HG03280 (cell line): ENCODE results near the gene VDAC1.
"Not testable (repeated sequence)": the region's sequence is repeated elsewhere in the genome, so short reads cannot be mapped to it uniquely, and the experiment has no call there.

Source experiments
- ATAC-seq: cut with Tn5 transposase; IDR thresholded peaks from one replicate; pipeline ENCODE4 v1.9.1; 2021; ENCODE audit warnings: mild to moderate bottlenecking, moderate library complexity; ENCODE audit not compliant: unreplicated experiment

The VDAC1 gene

DNA sequence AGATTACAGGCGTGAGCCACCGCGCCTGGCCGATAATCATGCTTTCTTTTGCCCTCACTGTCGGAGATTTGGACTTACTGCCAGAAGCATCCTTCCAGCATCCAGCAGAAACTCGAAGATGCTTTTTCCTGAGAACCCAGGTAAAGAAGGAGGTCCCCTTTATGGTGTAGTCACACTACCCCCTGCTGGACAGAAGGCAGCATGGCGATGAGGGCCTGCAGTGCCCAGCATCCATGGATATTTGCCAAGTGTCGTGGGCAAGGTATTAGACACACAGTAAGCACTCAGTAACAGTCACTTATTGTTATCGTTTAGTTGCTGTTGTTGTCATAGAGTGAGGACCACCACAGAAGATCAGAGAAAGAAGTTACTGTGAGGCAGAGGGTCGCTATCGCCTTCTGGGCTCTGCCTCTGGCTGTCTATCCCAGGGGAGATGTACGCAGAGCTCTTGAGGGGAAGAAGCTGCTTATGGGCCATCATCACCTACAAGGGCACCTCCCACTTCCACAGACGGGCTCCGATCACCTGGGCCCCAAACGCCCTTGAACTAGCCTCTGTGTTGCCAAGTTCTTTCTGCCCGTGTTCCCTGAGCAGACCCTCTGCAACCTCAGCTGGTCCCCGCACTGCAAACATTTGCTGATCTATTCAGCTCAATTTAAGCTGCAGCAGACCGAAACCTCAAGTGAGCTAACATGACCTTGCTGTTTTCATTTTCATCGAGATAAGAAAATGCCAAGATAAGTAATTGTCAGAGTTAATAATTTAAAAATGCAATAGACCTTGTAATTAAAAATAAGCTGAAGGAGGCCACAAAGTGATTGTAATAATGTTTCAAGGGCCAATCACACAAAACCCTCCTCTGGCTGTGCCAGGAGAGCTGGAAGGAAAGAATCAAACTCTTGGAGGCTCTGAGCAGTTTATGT lies 60.3 kb downstream of the VDAC1 start:
- no peak for ATAC-seq

DNA sequence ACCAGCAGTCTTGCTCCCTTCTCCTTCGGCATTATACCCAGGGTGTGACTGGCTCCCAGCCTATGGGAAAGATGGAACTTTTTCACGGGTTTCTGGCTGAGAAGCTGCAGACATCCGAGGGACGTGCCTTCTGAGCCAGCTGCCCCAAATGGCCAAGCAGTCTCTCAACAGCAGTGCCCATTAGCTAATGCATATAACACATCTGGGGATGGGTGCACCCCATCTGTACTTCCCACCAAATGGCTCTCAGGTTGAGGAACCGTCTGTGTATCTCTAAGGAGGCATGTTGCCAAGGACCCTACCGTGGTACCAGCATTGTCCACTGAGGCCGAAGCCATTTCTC lies 61.3 kb downstream of the VDAC1 start:
- ATAC-seq, result no peak

DNA sequence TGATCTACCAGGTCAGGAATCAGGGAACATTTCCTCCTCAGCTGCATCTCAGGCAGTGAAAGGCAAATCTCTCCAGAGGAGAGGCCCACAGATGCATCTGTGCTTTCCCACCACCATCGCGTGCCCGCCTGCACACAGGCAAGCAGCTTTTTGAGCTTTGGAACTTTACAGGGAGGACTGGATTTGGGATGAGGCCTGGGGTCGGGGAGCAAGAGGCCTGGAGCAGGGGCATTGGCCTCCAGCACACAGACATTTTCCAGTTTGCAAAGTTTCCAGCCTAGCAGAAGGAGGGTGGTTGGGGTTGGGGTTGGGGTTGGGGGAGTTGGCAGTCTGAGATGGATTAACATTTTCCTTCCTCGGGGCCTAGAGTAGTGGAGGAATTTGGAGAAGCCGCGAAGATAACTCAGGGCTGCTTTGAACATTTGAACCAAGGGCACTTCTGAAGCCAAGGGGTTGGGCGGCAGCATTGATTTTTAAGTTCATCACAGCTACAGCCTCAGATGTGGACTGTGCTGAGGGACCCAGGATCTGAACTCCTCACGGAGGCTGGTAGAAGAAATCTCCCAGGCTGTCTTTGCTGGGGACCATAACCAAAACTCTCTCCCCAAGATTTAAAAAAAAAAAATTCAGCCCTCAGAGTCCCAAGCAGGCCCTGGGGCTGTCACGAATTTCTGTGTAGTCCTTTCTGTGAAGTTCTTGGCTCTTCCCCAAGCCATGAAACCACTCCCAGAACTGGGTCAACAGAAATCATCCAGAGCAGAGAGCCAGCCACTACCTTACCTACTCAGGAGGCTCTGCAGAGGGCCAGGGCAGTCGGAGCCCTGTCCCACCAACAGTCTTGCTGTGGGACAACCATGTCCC lies 61.9 kb downstream of the VDAC1 start:
- ATAC-seq, result no peak

DNA sequence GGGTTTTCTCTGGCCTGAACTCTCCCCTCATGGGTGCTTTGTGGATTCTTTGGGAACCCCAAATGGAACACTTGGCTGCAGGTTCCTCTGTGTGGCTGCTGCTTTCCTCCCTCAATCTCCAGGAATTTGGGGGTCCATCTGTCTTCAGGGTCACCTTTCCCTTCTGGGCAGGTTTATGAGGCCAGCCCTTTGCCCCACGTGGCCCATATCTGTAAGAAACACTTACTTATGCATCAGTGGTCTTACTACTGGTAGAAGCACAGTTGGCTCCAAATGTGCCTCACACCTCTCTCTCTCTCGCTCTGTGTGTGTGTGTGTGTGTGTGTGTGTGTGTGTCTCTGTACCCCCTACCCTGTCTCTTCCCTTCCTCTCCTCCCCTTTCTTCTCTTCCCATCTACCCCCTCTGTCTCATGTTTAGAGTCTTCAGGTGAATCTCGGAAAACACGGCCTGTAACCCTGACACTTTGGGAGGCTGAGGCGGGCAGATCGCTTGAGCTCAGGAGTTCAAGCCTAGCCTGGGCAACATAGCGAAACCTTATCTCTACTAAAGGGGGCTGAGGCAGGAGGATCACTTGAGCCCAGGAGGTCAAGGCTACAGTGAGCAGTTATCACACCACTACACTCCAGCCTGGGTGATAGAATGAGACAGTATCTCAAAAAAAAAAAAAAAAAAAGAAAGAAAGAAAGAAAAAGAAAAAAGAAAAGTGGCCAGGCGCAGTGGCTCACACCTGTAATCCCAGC lies 63.1 kb downstream of the VDAC1 start:
- no peak for ATAC-seq

DNA sequence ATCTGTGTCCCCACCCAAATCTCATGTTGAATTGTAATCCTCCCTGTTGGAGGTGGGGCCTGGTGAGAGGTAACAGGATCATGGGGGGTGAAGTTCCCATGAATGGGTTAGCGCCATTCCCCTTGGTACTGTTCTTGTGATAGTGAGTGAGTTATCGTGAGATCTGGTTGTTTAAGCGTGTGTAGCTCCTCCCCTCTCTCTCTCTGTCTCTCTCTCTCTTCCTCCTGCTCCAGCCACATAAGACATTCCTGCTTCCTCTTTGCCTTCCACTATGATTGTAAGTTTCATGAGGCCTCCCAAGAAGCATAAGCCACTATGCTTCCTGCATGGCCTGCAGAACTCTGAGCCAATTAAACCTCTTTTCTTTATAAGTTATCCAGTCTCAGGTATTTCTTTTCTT lies 65.1 kb downstream of the VDAC1 start:
- no peak for ATAC-seq

DNA sequence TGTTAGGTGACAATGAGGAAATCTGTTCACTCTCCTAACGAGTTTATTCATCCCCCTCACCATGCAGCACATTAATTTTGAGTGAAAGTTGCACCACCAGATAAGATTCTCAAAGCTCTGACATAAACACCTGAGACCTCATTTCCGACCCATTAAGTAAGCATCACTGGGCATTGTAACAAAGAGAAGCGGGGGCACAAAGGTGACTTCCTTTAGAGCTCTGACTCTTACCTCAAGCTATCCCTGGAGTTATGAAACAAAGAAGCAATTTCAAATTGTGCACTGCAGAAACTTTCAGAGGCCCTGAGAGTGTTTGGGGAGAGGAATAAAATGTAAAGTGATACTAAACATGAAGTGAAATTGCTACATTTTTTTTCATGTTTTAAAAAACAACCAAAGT lies 65.8 kb downstream of the VDAC1 start:
- ATAC-seq, result no peak

DNA sequence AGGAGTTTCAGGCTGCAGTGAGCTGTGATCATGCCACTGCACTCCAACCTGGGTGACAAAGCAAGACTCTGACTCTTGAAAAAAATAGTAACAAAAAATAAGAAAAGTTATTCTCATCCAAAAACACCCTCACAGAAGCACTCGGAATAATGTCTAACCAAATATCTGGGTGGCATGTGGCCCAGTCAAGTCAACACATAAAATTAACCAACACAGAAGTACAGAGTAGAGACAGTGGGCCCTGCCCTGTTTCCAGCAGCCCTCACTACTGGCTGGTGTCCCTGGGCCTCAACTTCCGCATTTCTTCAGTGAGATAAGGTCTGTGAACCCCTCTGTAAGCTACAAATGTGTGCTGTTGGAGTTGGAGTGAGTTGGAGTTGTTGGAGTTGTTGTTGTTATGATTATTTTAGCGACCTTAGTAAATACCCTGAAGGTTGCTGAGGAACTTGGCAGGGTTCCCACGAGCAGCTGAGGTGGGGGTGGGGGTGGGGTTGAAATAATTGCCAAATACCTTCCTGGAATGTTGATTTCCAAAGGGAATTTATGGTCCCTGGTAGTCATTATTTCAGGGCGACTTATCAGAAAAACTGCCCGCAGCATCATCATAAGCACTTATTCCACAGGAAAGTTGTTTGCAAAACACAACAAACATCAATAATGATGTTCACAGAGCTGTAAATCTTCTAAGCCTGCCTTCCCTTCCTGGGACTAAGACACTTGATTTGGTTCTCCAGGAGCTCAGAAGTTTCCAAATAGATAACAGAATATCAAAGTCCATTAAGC lies 66.5 kb downstream of the VDAC1 start:
- ATAC-seq, result no peak

DNA sequence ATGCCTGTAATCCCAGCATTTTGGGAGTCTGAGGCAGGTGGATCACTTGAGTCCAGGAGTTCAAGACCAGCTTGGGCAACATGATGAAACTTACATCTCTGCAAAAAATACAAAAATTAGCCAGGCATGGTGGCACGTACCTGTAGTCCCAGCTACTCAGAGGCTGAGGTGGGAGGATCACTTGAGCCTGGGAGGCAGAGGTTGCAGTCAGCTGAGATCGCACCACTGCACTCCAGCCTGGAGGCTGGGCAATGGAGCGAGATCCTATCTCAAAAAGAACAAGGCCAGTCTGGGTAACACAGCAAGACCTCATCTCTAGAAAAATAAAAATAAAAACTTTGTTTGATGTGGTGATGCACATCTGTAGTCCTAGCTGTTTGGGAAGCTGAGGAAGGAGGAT lies 67.1 kb downstream of the VDAC1 start:
- ATAC-seq, result not testable (repeated sequence)

DNA sequence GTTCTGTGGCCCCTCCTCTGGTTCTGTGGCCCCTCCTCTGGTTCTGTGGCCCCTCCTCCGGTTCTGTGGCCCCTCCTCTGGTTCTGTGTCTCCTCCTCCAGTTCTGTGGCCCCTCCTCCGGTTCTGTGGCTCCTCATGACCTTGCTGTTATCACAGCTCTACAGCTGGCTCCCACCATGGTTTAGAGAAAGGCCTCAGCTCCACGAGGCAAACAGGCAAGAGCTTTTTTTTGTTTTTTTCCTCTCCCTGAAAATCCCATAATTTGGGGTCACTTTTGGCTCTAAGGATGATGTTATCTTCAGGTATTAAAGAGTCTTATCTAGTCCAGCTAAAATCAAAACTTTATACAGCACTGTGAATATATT lies 68.1 kb downstream of the VDAC1 start:
- no peak for ATAC-seq

DNA sequence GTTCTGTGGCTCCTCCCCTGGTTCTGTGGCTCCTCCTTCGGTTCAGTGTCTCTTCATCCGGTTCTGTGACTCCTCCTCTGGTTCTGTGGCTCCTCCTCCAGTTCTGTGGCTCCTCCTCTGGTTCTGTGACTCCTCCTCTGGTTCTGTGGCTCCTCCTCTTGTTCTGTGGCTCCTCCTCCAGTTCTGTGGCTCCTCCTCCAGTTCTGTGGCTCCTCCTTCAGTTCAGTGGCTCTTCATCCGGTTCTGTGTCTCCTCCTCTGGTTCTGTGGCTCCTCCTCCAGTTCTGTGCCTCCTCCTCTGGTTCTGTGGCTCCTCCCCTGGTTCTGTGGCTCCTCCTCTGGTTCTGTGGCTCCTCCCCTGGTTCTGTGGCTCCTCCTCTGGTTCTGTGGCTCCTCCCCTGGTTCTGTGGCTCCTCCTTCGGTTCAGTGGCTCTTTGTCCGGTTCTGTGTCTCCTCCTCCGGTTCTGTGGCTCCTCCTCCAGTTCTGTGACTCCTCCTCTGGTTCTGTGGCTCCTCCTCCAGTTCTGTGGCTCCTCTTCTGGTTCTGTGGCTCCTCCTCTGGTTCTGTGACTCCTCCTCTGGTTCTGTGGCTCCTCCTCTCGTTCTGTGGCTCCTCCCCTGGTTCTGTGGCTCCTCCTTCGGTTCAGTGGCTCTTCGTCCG lies 68.7 kb downstream of the VDAC1 start:
- not testable (repeated sequence) for ATAC-seq

DNA sequence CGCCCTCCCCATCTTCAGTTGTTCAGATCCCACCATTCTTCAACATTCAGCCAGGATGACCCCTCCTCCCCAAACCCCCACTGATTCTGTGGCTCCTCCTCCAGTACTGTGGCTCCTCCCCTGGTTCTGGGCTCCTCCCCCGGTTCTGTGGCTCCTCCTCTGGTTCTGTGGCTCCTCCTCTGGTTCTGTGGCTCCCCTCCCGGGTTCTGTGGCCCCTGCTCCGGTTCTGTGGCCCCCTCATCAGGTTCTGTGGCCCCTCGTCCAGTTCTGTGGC lies 69.2 kb downstream of the VDAC1 start:
- no peak for ATAC-seq

DNA sequence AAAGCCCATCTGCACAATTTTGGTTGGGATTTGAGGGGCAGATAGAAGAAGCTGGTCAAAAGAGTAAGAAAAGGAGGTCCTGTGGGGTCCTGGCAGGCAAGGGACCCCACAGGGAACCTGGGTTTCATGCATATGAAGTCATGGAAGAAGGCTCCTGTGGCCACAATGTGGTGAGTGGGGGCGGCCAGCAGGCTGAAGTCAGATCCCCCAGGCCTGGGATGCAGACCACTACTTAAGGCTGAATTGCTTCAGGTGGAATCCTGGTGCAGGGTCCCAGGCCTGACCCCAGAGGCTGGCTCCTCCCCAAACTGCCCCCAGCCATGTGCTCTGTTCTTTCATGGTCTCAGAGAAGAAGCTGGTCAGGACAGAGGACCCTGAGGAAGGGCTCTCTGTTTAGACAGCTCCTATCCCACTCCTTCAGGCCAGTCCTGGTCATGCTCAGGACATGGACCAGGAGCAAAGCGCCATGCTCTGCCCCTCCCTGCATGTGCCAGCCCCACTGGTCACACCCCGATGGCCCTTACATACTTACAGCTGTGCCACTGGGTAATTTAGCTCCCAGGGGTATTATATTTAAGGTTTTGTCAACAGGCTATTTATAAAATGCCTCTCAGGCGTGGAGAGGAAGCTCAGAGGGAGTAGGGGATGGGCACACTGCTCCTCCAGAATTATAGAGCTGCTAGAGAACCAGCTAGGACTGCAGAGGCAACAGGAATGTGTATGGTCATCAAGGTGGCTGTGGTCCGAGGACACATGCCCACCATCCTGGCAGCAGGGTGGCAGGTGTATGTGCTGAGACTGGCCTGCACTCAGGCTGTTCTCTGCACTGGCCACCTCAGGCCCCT lies 69.7 kb downstream of the VDAC1 start:
- no peak for ATAC-seq

DNA sequence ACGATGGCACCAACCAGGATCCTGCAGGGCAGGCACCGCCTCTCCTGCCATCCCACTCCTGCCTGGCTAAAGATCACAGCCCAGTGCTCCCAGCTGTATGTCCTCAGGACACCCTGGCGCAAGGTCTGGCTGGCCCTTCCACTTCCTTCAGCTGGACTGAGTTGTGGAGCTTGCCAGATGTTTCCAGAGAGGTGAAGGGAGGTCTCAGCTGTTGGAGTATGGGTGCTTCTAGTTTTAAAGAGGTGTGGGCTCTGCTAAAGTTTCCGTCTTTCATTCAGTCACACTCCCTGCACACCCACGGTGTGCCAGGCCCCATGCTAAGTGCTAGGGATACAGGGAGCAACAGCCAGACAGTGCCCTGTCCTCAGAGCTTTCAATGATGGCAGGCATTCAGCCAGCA lies 70.5 kb downstream of the VDAC1 start:
- no peak for ATAC-seq

DNA sequence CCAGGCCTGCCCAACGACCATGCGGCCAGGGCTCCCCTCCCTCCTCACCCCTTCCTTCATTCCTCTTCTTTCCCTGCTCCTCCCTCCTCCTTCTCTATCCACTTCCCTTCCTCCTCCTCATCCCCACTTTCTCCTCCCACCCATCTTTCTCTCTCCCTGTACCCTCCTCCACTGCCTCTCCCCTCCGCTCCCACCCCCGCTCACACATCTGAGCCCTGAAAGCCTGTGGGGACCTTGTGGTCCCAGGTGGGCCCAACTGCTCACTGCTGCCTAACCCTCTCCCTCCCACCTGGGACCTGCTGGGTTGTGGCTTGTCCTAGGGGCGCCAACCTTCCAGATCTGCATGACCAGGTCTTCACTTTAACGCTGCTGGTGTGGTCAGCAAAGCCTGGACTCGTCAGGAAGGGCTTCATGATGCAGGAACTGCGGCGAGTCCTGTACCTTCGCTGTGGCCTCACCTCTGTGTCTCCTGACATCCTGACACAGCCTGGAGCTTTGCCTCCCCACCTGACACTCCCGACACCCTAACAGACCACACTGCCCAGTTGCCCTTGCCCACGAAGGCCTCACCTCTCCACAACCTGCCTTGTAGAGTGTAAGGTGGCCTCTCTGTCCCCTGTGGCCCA lies 71.0 kb downstream of the VDAC1 start:
- no peak for ATAC-seq

DNA sequence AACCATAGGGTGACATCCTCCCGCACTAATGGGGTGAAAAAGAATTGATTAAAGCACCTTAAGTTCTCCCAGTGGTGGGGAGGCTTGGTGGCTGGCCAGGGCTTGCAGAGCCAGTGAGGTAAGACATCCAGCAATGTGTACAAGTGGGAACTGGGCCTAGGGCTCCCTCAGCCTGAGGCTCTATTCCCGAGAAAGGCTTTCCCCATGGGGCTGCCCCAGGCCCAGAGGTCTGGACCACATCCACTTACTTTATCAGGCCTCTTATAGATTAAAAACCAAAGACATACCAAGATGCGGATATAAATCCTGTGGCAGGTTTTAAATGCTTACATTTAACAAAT lies 71.6 kb downstream of the VDAC1 start:
- ATAC-seq, result no peak

DNA sequence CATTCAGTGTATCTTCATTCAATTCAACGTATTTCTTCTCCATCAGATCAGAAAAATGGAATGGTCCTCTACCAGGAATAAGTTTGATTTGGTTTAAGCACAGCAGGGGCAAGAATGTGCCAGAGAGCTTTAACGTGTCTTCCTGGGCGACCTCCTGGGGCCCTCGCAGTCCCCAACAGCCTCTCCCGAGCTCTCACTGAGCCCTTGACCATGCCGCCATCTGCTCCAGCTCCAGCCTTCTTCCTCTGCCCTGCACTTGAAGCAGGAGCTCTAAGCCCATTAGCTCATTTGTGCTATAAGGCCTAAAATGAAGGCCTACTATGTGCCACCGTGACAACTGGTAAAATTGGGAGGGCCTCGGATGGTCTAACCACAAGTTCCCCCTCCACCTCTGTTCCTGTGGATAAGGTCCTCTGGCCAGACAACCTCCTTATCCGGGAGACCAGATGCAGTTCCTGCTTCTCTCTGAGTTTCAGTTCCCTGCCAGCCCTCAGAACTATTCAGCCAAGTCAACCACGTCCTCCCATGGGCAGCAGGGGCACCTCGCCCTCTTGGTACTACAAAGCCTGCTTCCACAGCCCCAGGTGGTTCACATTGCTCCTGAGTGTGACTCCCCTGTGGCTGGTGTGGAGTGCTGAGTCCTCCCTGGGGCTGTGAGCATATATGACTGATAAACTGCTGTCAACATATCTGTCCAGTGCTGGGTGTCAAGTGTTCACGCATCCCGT lies 72.2 kb downstream of the VDAC1 start:
- ATAC-seq, result no peak

DNA sequence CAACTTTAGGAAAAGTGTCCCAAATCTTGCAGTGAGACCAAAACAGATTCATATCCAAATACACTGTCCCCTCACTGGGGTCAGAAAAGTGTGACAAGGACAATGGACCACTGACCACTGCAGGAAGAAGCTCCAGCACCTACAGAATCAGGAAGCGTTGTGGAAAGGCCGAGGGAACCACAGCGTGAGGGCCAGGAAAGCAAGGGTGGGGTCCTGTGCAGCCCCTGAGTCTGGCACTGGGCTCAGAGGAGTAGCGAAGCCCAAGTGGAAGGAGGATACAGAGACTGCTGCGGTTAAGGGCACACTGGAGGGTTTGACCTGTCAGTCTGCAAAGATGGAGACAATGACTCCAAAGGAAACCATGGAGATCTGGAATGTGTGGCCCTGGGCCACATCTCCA lies 73.2 kb downstream of the VDAC1 start:
- no peak for ATAC-seq

DNA sequence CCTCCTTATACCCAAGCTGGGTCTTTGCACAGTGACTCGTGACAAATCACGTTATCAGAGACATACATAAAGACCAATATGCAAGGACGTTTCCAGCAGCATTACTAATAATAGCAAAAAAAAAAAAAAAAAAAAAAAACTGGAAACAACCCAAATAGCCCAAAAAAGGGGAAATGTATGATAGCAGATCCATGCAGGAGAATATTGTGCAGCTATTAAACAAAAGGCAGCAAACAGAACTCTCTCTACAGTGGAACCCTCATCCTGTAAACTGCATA lies 74.0 kb downstream of the VDAC1 start:
- ATAC-seq, result no peak
